ENCODE measurements around the gene LRRC72. TPM values are rescaled to one million over a fixed set of nuclear protein-coding genes. Genes with fewer than 3 reads are reported as not detected.

Gene LRRC72
- total and polyA plus RNA-seq, 9 of the 15 experiments (the other 6 are each of a cell fraction or from before 2014, with no cell fraction given): 0.10 TPM; not detected in 8

GRCh38 chr7:16492513-16493062, 34.0 kb upstream of the LRRC72 start (continued):
- TF ChIP-seq ZNF407 (IDR thresholded peaks at IDR 0.05; ENCODE audit: low read depth): no peak
- no peak for TF ChIP-seq WHSC1 (IDR thresholded peaks at IDR 0.05; ENCODE audit: low read length)
- TF ChIP-seq SMARCA4 (IDR thresholded peaks at IDR 0.05): peak; percentile 66
- no peak for TF ChIP-seq SIRT6 (IDR thresholded peaks at IDR 0.05; ENCODE audit: low read depth, low read length)
- no peak for TF ChIP-seq ZNF518B (CRISPR knock-in tag; IDR thresholded peaks at IDR 0.05)
- TF ChIP-seq GATAD2A (IDR thresholded peaks at IDR 0.05): no peak
- peak; percentile 25; the same call in 1 of the 2 replicates for TF ChIP-seq BACH1 (tag; IDR thresholded peaks at IDR 0.05)
- TF ChIP-seq PPARD (CRISPR knock-in tag; IDR thresholded peaks at IDR 0.05): no peak
- no peak for TF ChIP-seq NFYB (IDR thresholded peaks at IDR 0.05; ENCODE audit: extremely low read depth, insufficient read length)
- no peak for TF ChIP-seq SNIP1 (IDR thresholded peaks at IDR 0.05; ENCODE audit: low read depth)
- TF ChIP-seq ZNF507 (tag; conservative IDR thresholded peaks at IDR 0.05): no peak
- no peak for TF ChIP-seq PHF21A (IDR thresholded peaks at IDR 0.05; ENCODE audit: borderline replicate concordance, low read depth)
- TF ChIP-seq ASH1L (IDR thresholded peaks at IDR 0.05; ENCODE audit: borderline replicate concordance, low read depth, partially characterized antibody): no peak
- TF ChIP-seq MITF (IDR thresholded peaks at IDR 0.05): no peak
- TF ChIP-seq ZNF589 (CRISPR knock-in tag; IDR thresholded peaks at IDR 0.05; ENCODE audit: low read depth): peak; percentile 98
- no peak for TF ChIP-seq NCOA2 (IDR thresholded peaks at IDR 0.05; ENCODE audit: partially characterized antibody in 2 of 2)
- TF ChIP-seq RBM39 (optimal IDR thresholded peaks at IDR 0.05; ENCODE audit: low read depth, low read length): no peak
